ENCODE results near the gene GRID1.

DNA sequence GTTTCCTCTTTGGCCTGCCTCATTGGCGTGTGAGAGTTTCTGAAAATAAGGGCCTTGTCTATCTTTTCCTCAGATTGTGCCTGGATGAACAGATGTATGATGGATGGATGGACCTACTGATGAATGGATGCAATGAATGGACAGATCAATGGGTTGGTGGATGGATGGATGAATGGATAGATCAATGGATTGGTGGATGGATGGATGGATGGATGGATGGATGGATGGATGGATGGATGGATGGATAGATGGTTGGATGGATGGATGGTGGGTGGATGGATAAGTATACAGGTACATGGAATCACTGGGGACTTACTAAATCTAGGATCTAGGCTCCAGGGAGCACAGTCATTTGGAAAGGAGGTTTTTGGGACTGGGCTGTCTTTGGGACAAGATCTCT lies 331.9 kb downstream of the GRID1 start:
- no peak for TF ChIP-seq POLR2A (IDR thresholded peaks at IDR 0.05; ENCODE audit: low read depth, low read length)
- no peak for TF ChIP-seq POLR2AphosphoS5 (IDR thresholded peaks at IDR 0.05; ENCODE audit: low read depth, low read length)
- TF ChIP-seq SPI1 (IDR thresholded peaks at IDR 0.05; ENCODE audit: low read depth, low read length): no peak
- TF ChIP-seq PAX5 (IDR thresholded peaks at IDR 0.05; ENCODE audit: insufficient read depth, low read length, severe bottlenecking): no peak
- no peak for TF ChIP-seq TAF1 (IDR thresholded peaks at IDR 0.05; ENCODE audit: low read depth, low read length)

Measured in GM12891 (cell line).